Gastroesophageal sphincter (tissue), 4 donors: ENCODE results near the gene TMEM267. TPM values are rescaled to one million over a fixed set of nuclear protein-coding genes. Genes with fewer than 3 reads are reported as not detected.

ENCODE experiments used
- ATAC-seq: fragments of 150-250 bp; one replicate; pipeline ENCODE4 v1.9.1; 2016; ENCODE audit warnings: mild to moderate bottlenecking, moderate library complexity
- H3K27ac ChIP-seq, 4 donors: fragments of 200-600 bp; sonication (generic) in 3 of 4; 1 replicate in 3 of 4; 2 replicates in 1 of 4; pipeline ENCODE4 v1.5.1; 2016 to 2019
- H3K27me3 ChIP-seq: fragments of 200-600 bp; sonication (generic); one replicate; pipeline ENCODE4 v1.5.1; 2019
- H3K36me3 ChIP-seq, 2 donors: fragments of 200-600 bp; sonication (generic); one replicate each; pipeline ENCODE4 v1.5.1; 2019; ENCODE audit warnings: control low read depth in 1 of 2
- H3K4me1 ChIP-seq, 3 donors: fragments of 200-600 bp; sonication (generic); 1 replicate in 2 of 3; 2 replicates in 1 of 3; pipeline ENCODE4 v1.5.1; 2016 to 2019; ENCODE audit warnings: control low read depth in 2 of 3
- H3K4me3 ChIP-seq, 2 donors: fragments of 200-600 bp; sonication (generic); one replicate each; pipeline ENCODE4 v1.5.1; 2019; ENCODE audit warnings: mild to moderate bottlenecking in 1 of 2, moderate library complexity in 1 of 2
- H3K9me3 ChIP-seq, 3 donors: fragments of 200-600 bp; sonication (generic); one replicate each; pipeline ENCODE4 v1.5.1; 2017 to 2019; ENCODE audit warnings: control low read depth in 2 of 3
- EP300 ChIP-seq: sonication (generic); formaldehyde crosslinking; IDR thresholded peaks from one replicate; pipeline ENCODE4 v1.6.1; 2017; ENCODE audit warnings: antibody characterized with exemption, mild to moderate bottlenecking
- POLR2A ChIP-seq, 2 donors: fragments of 450-650 bp; IDR thresholded peaks; one replicate each; pipeline ENCODE4 v1.6.1; 2017; ENCODE audit warnings: antibody characterized with exemption in 2 of 2, mild to moderate bottlenecking in 2 of 2, moderate library complexity in 1 of 2
- POLR2AphosphoS5 ChIP-seq: sonication (generic); formaldehyde crosslinking; IDR thresholded peaks from one replicate; pipeline ENCODE4 v1.6.1; 2017; ENCODE audit warnings: antibody characterized with exemption
- WGBS, 2 donors: methylation state at CpG; one replicate each; pipeline ENCODE4 v1.1.5; 2018; ENCODE audit warnings: low coverage in 1 of 2; 5-methylcytosine and 5-hydroxymethylcytosine counted together
- total RNA-seq, 4 donors: library from RNA; depleted of rRNA; stranded (reverse); fragments of >200 nt; gene quantifications; one replicate each; pipeline ENCODE4 v1.1.0, GENCODE V29; 2016
- TF ChIP-seq, protein P1 (sequence below), 4 experiments: fragments of 200-600 bp in 2 of 4; fragments of 450-650 bp in 2 of 4; sonication (generic) in 1 of 4; IDR thresholded peaks; one replicate each; pipeline ENCODE4 v1.5.1; 2017 to 2019; ENCODE audit warnings: antibody characterized with exemption in 4 of 4, mild to moderate bottlenecking in 2 of 4, moderate library complexity in 2 of 4

The TMEM267 gene
- total RNA-seq, 4 donors from 2014 or later, result 9.6 to 13.0 (median 11.2) TPM

DNA sequence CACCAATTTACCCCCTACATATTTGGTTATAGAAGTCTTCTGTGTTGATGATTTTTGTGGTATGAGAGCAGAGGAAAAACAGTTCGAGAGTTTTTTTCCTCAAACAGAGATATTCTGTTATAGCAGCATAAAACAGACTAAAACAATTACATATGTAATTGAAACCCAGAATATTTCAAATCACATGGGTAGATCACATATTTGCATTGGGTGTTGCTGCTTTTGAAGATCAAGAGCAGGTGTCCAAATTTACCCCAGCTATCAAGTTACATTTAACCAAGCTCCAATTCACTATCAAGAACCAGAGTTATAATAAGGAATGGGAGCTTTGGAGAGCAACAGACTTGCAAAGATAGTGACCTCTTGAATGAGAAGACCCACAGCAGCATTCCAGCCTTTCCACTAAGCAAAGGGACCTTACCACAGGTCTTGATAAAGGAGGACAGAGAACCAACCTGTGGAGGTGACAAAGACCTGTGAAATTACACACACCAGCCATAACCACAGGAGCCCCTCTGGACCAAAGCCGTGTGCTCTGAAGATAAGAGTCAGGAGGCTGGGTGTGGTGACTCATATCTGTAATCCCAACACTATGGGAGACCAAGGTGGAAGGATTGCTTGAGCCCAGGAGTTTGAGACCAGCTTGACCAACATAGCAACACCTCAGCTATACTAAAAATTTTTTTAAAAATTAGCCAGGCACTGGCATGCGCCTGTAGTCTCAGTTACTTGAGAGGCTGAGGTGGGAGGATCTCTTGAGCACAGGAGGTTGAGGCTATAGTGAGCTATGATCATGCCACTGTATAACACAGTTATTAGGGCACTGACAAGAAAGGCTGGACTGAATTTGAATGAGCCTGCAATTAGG, 67.5 kb downstream of the TMEM267 start:
- H3K36me3 ChIP-seq, result no peaks in the 10 kb centered on the region
- TF ChIP-seq POLR2AphosphoS5 (no peak), POLR2A (IDR thresholded peaks at IDR 0.05) (no peak), EP300 (no peak)
- TF ChIP-seq, protein P1, sequence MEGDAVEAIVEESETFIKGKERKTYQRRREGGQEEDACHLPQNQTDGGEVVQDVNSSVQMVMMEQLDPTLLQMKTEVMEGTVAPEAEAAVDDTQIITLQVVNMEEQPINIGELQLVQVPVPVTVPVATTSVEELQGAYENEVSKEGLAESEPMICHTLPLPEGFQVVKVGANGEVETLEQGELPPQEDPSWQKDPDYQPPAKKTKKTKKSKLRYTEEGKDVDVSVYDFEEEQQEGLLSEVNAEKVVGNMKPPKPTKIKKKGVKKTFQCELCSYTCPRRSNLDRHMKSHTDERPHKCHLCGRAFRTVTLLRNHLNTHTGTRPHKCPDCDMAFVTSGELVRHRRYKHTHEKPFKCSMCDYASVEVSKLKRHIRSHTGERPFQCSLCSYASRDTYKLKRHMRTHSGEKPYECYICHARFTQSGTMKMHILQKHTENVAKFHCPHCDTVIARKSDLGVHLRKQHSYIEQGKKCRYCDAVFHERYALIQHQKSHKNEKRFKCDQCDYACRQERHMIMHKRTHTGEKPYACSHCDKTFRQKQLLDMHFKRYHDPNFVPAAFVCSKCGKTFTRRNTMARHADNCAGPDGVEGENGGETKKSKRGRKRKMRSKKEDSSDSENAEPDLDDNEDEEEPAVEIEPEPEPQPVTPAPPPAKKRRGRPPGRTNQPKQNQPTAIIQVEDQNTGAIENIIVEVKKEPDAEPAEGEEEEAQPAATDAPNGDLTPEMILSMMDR (IDR thresholded peaks at IDR 0.05), result no peak
- H3K27me3 ChIP-seq, result no peaks in the 10 kb centered on the region
- ATAC-seq, result no peak
- no peaks in the 10 kb centered on the region for H3K9me3 ChIP-seq
- WGBS, 2 donors, result 95 to 96% methylated on average over 2 of the region's 3 CpGs
- H3K4me3 ChIP-seq, result no peak overlapping the region
- peaks cover 0 to 2% (median 0%) of the 10 kb centered on the region in 3 donors for H3K4me1 ChIP-seq
- H3K27ac ChIP-seq, result no peak overlapping the region

DNA sequence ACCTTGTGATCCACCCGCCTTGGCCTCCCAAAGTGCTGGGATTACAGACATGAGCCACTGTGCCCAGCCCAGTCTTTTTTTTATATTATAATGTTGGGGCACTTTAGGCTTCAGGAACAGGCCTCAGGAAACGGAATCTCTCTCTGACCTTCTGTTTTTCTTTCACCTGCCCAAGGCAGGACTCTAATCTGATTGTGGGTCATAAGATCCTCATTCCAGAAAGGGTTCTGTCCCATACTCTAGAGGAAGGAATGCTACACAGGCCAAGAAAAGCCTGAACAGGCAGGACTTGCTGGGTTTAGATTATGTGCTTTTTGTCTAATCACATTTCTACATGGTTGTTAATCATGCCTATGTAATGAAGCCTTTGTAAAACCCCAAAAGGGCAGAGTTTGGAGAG, 69.7 kb downstream of the TMEM267 start:
- H3K4me1 ChIP-seq, result no peaks in the 10 kb centered on the region
- H3K27ac ChIP-seq, result no peak overlapping the region
- H3K4me3 ChIP-seq, result no peak overlapping the region
- 86 to 100% methylated on average over 1 to 2 of the region's 2 CpGs for WGBS, 2 donors
- H3K9me3 ChIP-seq, result no peaks in the 10 kb centered on the region
- TF ChIP-seq, protein P1 (IDR thresholded peaks at IDR 0.05), result no peak
- TF ChIP-seq POLR2AphosphoS5, result no peak
- no peak for TF ChIP-seq POLR2A (IDR thresholded peaks at IDR 0.05)
- no peaks in the 10 kb centered on the region for H3K36me3 ChIP-seq
- H3K27me3 ChIP-seq, result no peaks in the 10 kb centered on the region
- no peak for ATAC-seq

DNA sequence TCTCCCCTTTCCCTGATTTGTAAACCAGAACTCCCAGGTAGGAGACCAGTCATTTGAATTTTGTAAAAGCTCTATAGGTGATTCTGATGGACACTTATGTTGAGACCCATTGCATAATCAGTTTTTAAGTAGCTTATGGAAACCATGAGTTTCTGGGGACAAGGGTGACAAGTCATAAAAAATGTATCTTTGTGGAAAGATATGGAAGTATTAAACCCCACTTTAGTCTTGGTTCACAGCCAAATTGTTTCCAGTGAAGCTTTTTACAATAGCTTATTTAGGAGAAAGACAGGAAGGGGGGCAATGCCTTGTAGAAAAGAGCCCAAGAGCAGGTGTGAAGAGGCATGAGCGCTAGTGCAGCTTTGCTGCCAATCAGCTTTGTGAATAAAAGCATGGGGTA, 71.0 kb downstream of the TMEM267 start:
- Histone ChIP-seq H3K27me3 (no peaks in the 10 kb centered on the region), H3K9me3 (no peaks in the 10 kb centered on the region), H3K27ac (no peak overlapping the region), H3K36me3 (no peaks in the 10 kb centered on the region), H3K4me1 (no peaks in the 10 kb centered on the region), H3K4me3 (no peak overlapping the region)
- TF ChIP-seq POLR2A (IDR thresholded peaks at IDR 0.05) (no peak), EP300 (no peak), POLR2AphosphoS5 (no peak)
- TF ChIP-seq, protein P1 (IDR thresholded peaks at IDR 0.05), result no peak
- WGBS, 2 donors, result 75 to 100% methylated on average over 1 of the region's 1 CpG
- no peak for ATAC-seq

DNA sequence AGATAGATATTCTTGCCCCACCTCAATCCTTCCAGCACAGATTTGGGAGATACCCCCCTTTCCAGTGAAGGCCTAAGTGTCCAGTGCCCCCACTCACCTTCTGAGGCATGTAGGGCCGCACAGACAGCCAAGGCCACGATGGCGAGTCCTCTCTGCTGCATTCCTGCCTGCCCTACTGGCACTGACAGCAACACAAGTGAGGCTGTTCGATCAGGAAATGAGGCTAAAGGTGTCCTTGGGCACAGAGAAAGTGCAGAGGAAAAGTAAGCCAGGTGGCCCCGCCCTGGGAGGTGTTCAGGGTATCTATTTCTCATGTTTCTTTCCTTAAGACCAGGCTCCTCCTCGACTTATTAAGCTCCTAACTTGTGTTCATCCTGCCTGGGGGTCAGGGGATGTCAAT, 71.5 kb downstream of the TMEM267 start, which contains the start of gene CCL28:
Gene CCL28, minus strand, starts transcription at position 236 of the 400 bp plus-strand sequence. Its CDS starts 75 bp downstream, at position 161.
- no peaks in the 10 kb centered on the region for H3K27me3 ChIP-seq
- no peaks in the 10 kb centered on the region for H3K9me3 ChIP-seq
- no peaks in the 10 kb centered on the region for H3K4me1 ChIP-seq
- WGBS, 2 donors, result 88 to 89% methylated on average over 3 to 6 of the region's 6 CpGs
- H3K27ac ChIP-seq, result no peak within 1 kb of the TSS
- H3K36me3 ChIP-seq, result no peaks in the 10 kb centered on the region
- ATAC-seq, result no peak
- H3K4me3 ChIP-seq, result no peak within 1 kb of the TSS
- no peak for TF ChIP-seq POLR2AphosphoS5
- TF ChIP-seq POLR2A (IDR thresholded peaks at IDR 0.05), result no peak
- TF ChIP-seq, protein P1 (IDR thresholded peaks at IDR 0.05), result no peak
- TF ChIP-seq EP300, result no peak

DNA sequence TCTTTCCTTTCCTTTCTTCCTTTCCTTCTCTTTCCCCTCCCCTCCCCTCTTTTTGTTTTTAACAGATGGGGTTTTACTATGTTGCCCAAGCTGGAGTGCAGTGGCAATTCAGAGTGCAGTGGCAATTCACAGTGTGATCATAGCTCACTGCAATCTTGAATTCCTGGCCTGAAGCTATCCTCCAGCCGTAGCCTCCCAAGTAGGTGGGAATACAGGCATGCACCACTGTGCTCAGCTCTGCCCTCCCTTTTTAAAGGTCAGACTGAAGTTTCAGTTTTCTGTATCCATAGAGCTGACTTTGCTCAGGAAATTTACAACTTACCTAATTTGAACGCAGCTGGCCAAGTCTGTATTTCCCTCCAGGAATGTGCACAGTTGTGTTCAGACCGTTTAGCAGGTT, 72.2 kb downstream of the TMEM267 start:
- H3K27ac ChIP-seq, result no peak overlapping the region
- peaks cover 0 to 3% (median 0%) of the 10 kb centered on the region in 3 donors for H3K9me3 ChIP-seq
- no peaks in the 10 kb centered on the region for H3K27me3 ChIP-seq
- H3K4me1 ChIP-seq, result no peaks in the 10 kb centered on the region
- H3K36me3 ChIP-seq, result no peaks in the 10 kb centered on the region
- TF ChIP-seq POLR2AphosphoS5, result no peak
- TF ChIP-seq POLR2A (IDR thresholded peaks at IDR 0.05), result no peak
- no peak for TF ChIP-seq EP300
- TF ChIP-seq, protein P1 (IDR thresholded peaks at IDR 0.05), result no peak
- ATAC-seq, result no peak
- WGBS, 2 donors, result 20 to 37% methylated on average over 3 of the region's 3 CpGs
- no peak overlapping the region for H3K4me3 ChIP-seq
